ENCODE measurements around the gene CHCHD6. TPM values are rescaled to one million over a fixed set of nuclear protein-coding genes. Genes with fewer than 3 reads are reported as not detected.

CHCHD6 gene
- total RNA-seq, 1 experiment from 2014 or later = 36.3 TPM

- 0 out of 2 replicates have a peak, but pooled peaks have one; percentile 14 for TF ChIP-seq ZFX (IDR thresholded peaks at IDR 0.05)
- no peak for TF ChIP-seq SRF (IDR thresholded peaks at IDR 0.05; ENCODE audit: low read depth)
- TF ChIP-seq CTCF (IDR thresholded peaks at IDR 0.05 in 2 of 3, conservative IDR thresholded peaks at IDR 0.05 in 1 of 3; ENCODE audit: borderline replicate concordance in 1 of 3, insufficient read depth in 1 of 3, low read depth in 2 of 3, low read length in 2 of 3) = no peak
- no peak for TF ChIP-seq EZH2phosphoT487 (IDR thresholded peaks at IDR 0.05; ENCODE audit: borderline replicate concordance)
- no peak for TF ChIP-seq ELF1 (IDR thresholded peaks at IDR 0.05; ENCODE audit: borderline replicate concordance, low read depth)
- ChIA-PET RAD21 (ENCODE audit: low non-redundant PET in 1 of 2, low total read pairs in 2 of 2, uncharacterized antibody in 2 of 2, unreplicated experiment in 2 of 2) (interaction anchor here in 1 of 2 experiments (0.8 kb wide), 1 partner anchor 474 kb away, joined by 3 read pairs; no protein-coding TSS in a partner anchor), POLR2A (no interaction called here), CTCF (interaction anchor here (0.8 to 2.2 kb wide), 10 partner anchors 9 to 501 kb away, joined by 3 to 10 read pairs (median 4); no protein-coding TSS in a partner anchor)
- peak overlapping the region; percentile 53 for H3K9ac ChIP-seq (ENCODE audit: low read length)
- H3K27ac ChIP-seq (ENCODE audit: low read depth, low read length) = peak overlapping the region; percentile 49; the same call in 1 of the 2 replicates
- no peaks in the 10 kb centered on the region for H3K36me3 ChIP-seq (ENCODE audit: control insufficient read depth in 1 of 2, insufficient read depth in 2 of 2, low read length in 2 of 2)
- no TSS peak for BruUV-seq (replicated peaks)
- H3K9me2 ChIP-seq (ENCODE audit: insufficient read depth) = no peaks in the 10 kb centered on the region
- H2AFZ ChIP-seq (ENCODE audit: low read depth, low read length, poor library complexity, severe bottlenecking) = no peak overlapping the region
- H3K4me2 ChIP-seq (ENCODE audit: low read length) = peak overlapping the region; percentile 93
- H3K4me3 ChIP-seq (replicated peaks in 1 of 2; ENCODE audit: low read depth in 1 of 2, low read length in 2 of 2) = peak overlapping the region; percentile 38 to 55
- DNase-seq (ENCODE audit: low read depth, low spot score) = no peak
- no peaks in the 10 kb centered on the region for H3K9me3 ChIP-seq (ENCODE audit: control insufficient read depth in 1 of 2, insufficient read depth in 1 of 2, low read depth in 1 of 2, low read length in 2 of 2)
- H4K20me1 ChIP-seq (ENCODE audit: insufficient read depth) = no peaks in the 10 kb centered on the region
- H3K4me1 ChIP-seq (ENCODE audit: control insufficient read depth in 1 of 2, insufficient read depth in 2 of 2, low read length in 2 of 2) = peaks cover 2 to 19% of the 10 kb centered on the region in 2 experiments; a peak in 3 of 4 replicates
- intact Hi-C loops (cut with micrococcal nuclease) = loop anchor here (1.0 to 10.0 kb wide), 4 partner anchors 230 to 473 kb away; no protein-coding TSS in a partner anchor
- ATAC-seq = peak; percentile 42
- H3K79me2 ChIP-seq (ENCODE audit: insufficient read depth, low read length) = peaks cover 36% of the 10 kb centered on the region
- H3K27me3 ChIP-seq (ENCODE audit: insufficient read depth, low read length) = no peaks in the 10 kb centered on the region
These were observed 278.1 kb downstream of the CHCHD6 start for GRCh38 chr3:126982126-126982470.

Data from HCT116 (cell line).